Measurements from ENCODE around the gene ANKRD42.
"Not testable (repeated sequence)": the region's sequence is repeated elsewhere in the genome, so short reads cannot be mapped to it uniquely, and the experiment has no call there.

Gene ANKRD42

GRCh38 chr11:83174008-83174407 lies 19.5 kb upstream of the ANKRD42 start:
- DNase-seq: no peak

- DNase-seq: no peak
These were observed 17.7 kb upstream of the ANKRD42 start for GRCh38 chr11:83175815-83176214.

- DNase-seq: no peak
These were observed 11.7 kb upstream of the ANKRD42 start for GRCh38 chr11:83181815-83182214.

- DNase-seq: no peak
These were observed 7.7 kb upstream of the ANKRD42 start for GRCh38 chr11:83185767-83186166.

GRCh38 chr11:83187465-83187864 lies 6.0 kb upstream of the ANKRD42 start:
- no peak for DNase-seq

- DNase-seq: no peak
These were observed 2.0 kb upstream of the ANKRD42 start for GRCh38 chr11:83191491-83191890.

GRCh38 chr11:83191986-83192385 lies 1.5 kb upstream of the ANKRD42 start:
- DNase-seq: no peak

GRCh38 chr11:83192606-83193245 lies 786 bp upstream of the ANKRD42 start:
- no peak for DNase-seq

GRCh38 chr11:83194281-83195142 lies 1.0 kb downstream of the ANKRD42 start:
- no peak for DNase-seq

- no peak for DNase-seq
These were observed 1.6 kb downstream of the ANKRD42 start for GRCh38 chr11:83195143-83195466.

- no peak for DNase-seq
These were observed 2.1 kb downstream of the ANKRD42 start for GRCh38 chr11:83195649-83196048.

GRCh38 chr11:83200035-83200434 lies 6.5 kb downstream of the ANKRD42 start:
- DNase-seq: no peak

GRCh38 chr11:83205608-83206185 lies 12.2 kb downstream of the ANKRD42 start:
- DNase-seq: no peak

- DNase-seq: no peak
These were observed 12.7 kb downstream of the ANKRD42 start for GRCh38 chr11:83206221-83206620.

- DNase-seq: not testable (repeated sequence)
These were observed 13.4 kb downstream of the ANKRD42 start for GRCh38 chr11:83206771-83207382.

GRCh38 chr11:83219095-83219494 lies 25.6 kb downstream of the ANKRD42 start:
- no peak for DNase-seq

GRCh38 chr11:83220260-83220659 lies 26.7 kb downstream of the ANKRD42 start:
- DNase-seq: peak; percentile 40

GRCh38 chr11:83221694-83222093 lies 28.2 kb downstream of the ANKRD42 start:
- DNase-seq: no peak

- DNase-seq: no peak
These were observed 29.0 kb downstream of the ANKRD42 start for GRCh38 chr11:83222499-83222898.

GRCh38 chr11:83223457-83223856 lies 29.9 kb downstream of the ANKRD42 start:
- DNase-seq: no peak

- DNase-seq: no peak
These were observed 42.3 kb downstream of the ANKRD42 start for GRCh38 chr11:83235825-83236224.

- no peak for DNase-seq
These were observed 44.6 kb downstream of the ANKRD42 start for GRCh38 chr11:83238111-83238510.

- no peak for DNase-seq
These were observed 47.9 kb downstream of the ANKRD42 start for GRCh38 chr11:83241291-83241946.
